NCI-H446 (cell line): ENCODE measurements around the gene LRCH3.

Source experiments
- DNase-seq, 2 experiments: peaks; one replicate each; lab custom pipeline; 2025; lab: John Stamatoyannopoulos, UW

The LRCH3 gene

GRCh38 chr3:197833930-197834715 lies 43.1 kb downstream of the LRCH3 start:
- no peak for DNase-seq

GRCh38 chr3:197835509-197835908 lies 44.5 kb downstream of the LRCH3 start:
- no peak for DNase-seq

GRCh38 chr3:197836244-197836643 lies 45.2 kb downstream of the LRCH3 start:
- no peak for DNase-seq

- DNase-seq = no peak
Observed at GRCh38 chr3:197837282-197837681, 46.2 kb downstream of the LRCH3 start.

- DNase-seq = no peak
Observed at GRCh38 chr3:197841789-197842188, 50.7 kb downstream of the LRCH3 start.

GRCh38 chr3:197846491-197846890 lies 55.4 kb downstream of the LRCH3 start:
- DNase-seq = no peak

GRCh38 chr3:197847866-197848401 lies 56.9 kb downstream of the LRCH3 start:
- no peak for DNase-seq

- DNase-seq = no peak
Observed at GRCh38 chr3:197854596-197855343, 63.7 kb downstream of the LRCH3 start.

- no peak for DNase-seq
Observed at GRCh38 chr3:197855571-197855970, 64.5 kb downstream of the LRCH3 start.

GRCh38 chr3:197856199-197856816 lies 65.3 kb downstream of the LRCH3 start:
- DNase-seq = no peak

- no peak for DNase-seq
Observed at GRCh38 chr3:197858133-197858532, 67.1 kb downstream of the LRCH3 start.

GRCh38 chr3:197858598-197858997 lies 67.5 kb downstream of the LRCH3 start:
- DNase-seq = no peak

- no peak for DNase-seq
Observed at GRCh38 chr3:197866035-197866434, 75.0 kb downstream of the LRCH3 start.

GRCh38 chr3:197873329-197873728 lies 82.3 kb downstream of the LRCH3 start:
- DNase-seq = no peak

- DNase-seq = no peak
Observed at GRCh38 chr3:197874064-197874463, 83.0 kb downstream of the LRCH3 start.

- no peak for DNase-seq
Observed at GRCh38 chr3:197874653-197875052, 83.6 kb downstream of the LRCH3 start.

- no peak for DNase-seq
Observed at GRCh38 chr3:197877902-197878301, 86.8 kb downstream of the LRCH3 start.

GRCh38 chr3:197878427-197878826 lies 87.4 kb downstream of the LRCH3 start:
- no peak for DNase-seq

- DNase-seq = no peak
Observed at GRCh38 chr3:197880491-197881269, 89.6 kb downstream of the LRCH3 start.

GRCh38 chr3:197881270-197881969 lies 90.4 kb downstream of the LRCH3 start:
- no peak for DNase-seq

- no peak for DNase-seq
Observed at GRCh38 chr3:197881970-197882338, 90.9 kb downstream of the LRCH3 start.
